H9 (cell line): Measurements from ENCODE around the gene BRK1. TPM values are rescaled to one million over a fixed set of nuclear protein-coding genes. Genes with fewer than 3 reads are reported as not detected.

Source experiments
- DNase-seq: peaks from one replicate; pipeline ENCODE4 v3.0.0-alpha.2; 2017
- H2AFZ ChIP-seq: one replicate; pipeline ENCODE4 v1.6.1; 2013; ENCODE audit warnings: mild to moderate bottlenecking, low read length, control low read depth, moderate library complexity
- H2AK5ac ChIP-seq: 2 replicates; pipeline ENCODE4 v1.6.1; 2013; ENCODE audit warnings: low read length, control low read depth, mixed read lengths; ENCODE audit not compliant: insufficient read length
- H2BK120ac ChIP-seq: one replicate; pipeline ENCODE4 v1.6.1; 2013; ENCODE audit warnings: low read depth, mild to moderate bottlenecking, low read length, control low read depth, inconsistent platforms; ENCODE audit not compliant: poor library complexity, severe bottlenecking
- H2BK12ac ChIP-seq: 2 replicates; pipeline ENCODE4 v1.6.1; 2013; ENCODE audit warnings: low read length, control low read depth, mixed read lengths, low read depth; ENCODE audit not compliant: insufficient read length
- H2BK15ac ChIP-seq: 2 replicates; pipeline ENCODE4 v1.6.1; 2013; ENCODE audit warnings: low read depth, low read length, control low read depth
- H2BK20ac ChIP-seq: one replicate; pipeline ENCODE4 v1.6.1; 2013; ENCODE audit warnings: low read depth, mild to moderate bottlenecking, low read length, control low read depth, inconsistent platforms; ENCODE audit not compliant: poor library complexity, severe bottlenecking
- H2BK5ac ChIP-seq: 2 replicates; pipeline ENCODE4 v1.6.1; 2013; ENCODE audit warnings: low read length, control low read depth, mixed read lengths; ENCODE audit not compliant: insufficient read length
- H3K14ac ChIP-seq: 2 replicates; pipeline ENCODE4 v1.6.1; 2013; ENCODE audit warnings: low read length, control low read depth; ENCODE audit not compliant: insufficient read depth
- H3K18ac ChIP-seq: 2 replicates; pipeline ENCODE4 v1.6.1; 2013; ENCODE audit warnings: low read depth, mild to moderate bottlenecking, mixed read lengths, low read length, control low read depth; ENCODE audit not compliant: insufficient read length
- H3K23ac ChIP-seq: 2 replicates; pipeline ENCODE4 v1.6.1; 2013; ENCODE audit warnings: low read length, control low read depth, mixed read lengths, low read depth; ENCODE audit not compliant: insufficient read length
- H3K23me2 ChIP-seq: 2 replicates; pipeline ENCODE4 v1.6.1; 2013; ENCODE audit warnings: low read depth, mild to moderate bottlenecking, mixed read lengths, low read length, control low read depth; ENCODE audit not compliant: insufficient read length, poor library complexity, severe bottlenecking
- H3K27ac ChIP-seq: 2 replicates; pipeline ENCODE4 v1.5.1; 2013; ENCODE audit warnings: low read length, control low read depth, mixed read lengths, low read depth; ENCODE audit not compliant: insufficient read length
- H3K27me3 ChIP-seq: 2 replicates; pipeline ENCODE4 v1.6.1; 2013; ENCODE audit warnings: low read length, control low read depth, inconsistent platforms; ENCODE audit not compliant: insufficient read depth
- H3K4ac ChIP-seq: 2 replicates; pipeline ENCODE4 v1.6.1; 2013; ENCODE audit warnings: low read depth, mild to moderate bottlenecking, control low read depth, inconsistent platforms, low read length, moderate library complexity
- H3K4me1 ChIP-seq: 2 replicates; pipeline ENCODE4 v1.6.1; 2013; ENCODE audit warnings: low read length, control low read depth, inconsistent platforms; ENCODE audit not compliant: insufficient read depth
- H3K4me2 ChIP-seq: 2 replicates; pipeline ENCODE4 v1.6.1; 2013; ENCODE audit warnings: low read length, control low read depth, mixed read lengths; ENCODE audit not compliant: insufficient read length, insufficient read depth
- H3K56ac ChIP-seq: 2 replicates; pipeline ENCODE4 v1.6.1; 2013; ENCODE audit warnings: low read depth, mild to moderate bottlenecking, mixed read lengths, low read length, control low read depth; ENCODE audit not compliant: insufficient read length
- H3K79me1 ChIP-seq: 2 replicates; pipeline ENCODE4 v1.6.1; 2013; ENCODE audit warnings: low read depth, mild to moderate bottlenecking, moderate library complexity, low read length, control low read depth, inconsistent platforms; ENCODE audit not compliant: insufficient read depth, poor library complexity, severe bottlenecking
- H3K79me2 ChIP-seq: 2 replicates; pipeline ENCODE4 v1.6.1; 2013; ENCODE audit warnings: low read length, control low read depth, inconsistent platforms; ENCODE audit not compliant: insufficient read depth
- H3K9ac ChIP-seq: 2 replicates; pipeline ENCODE4 v1.6.1; 2013; ENCODE audit warnings: low read length, control low read depth, mixed read lengths; ENCODE audit not compliant: insufficient read length; ENCODE audit errors: extremely low read depth
- H3K9me3 ChIP-seq: one replicate; pipeline ENCODE4 v1.6.1; 2013; ENCODE audit warnings: low read depth, low read length, inconsistent platforms; ENCODE audit not compliant: control insufficient read depth
- H3T11ph ChIP-seq: one replicate; pipeline ENCODE4 v1.6.1; 2013; ENCODE audit warnings: mild to moderate bottlenecking, low read length, control low read depth, inconsistent platforms
- H4K20me1 ChIP-seq: one replicate; pipeline ENCODE4 v1.6.1; 2013; ENCODE audit not compliant: control insufficient read depth, insufficient read length, insufficient read depth
- H4K5ac ChIP-seq: 2 replicates; pipeline ENCODE4 v1.6.1; 2013; ENCODE audit warnings: low read depth, mild to moderate bottlenecking, mixed read lengths, low read length, control low read depth; ENCODE audit not compliant: insufficient read length
- H4K8ac ChIP-seq: replicated peaks from 2 replicates; pipeline ENCODE4 v1.6.1; 2013; ENCODE audit warnings: low read length, control low read depth, mixed read lengths, low read depth; ENCODE audit not compliant: insufficient read length
- H4K91ac ChIP-seq: 2 replicates; pipeline ENCODE4 v1.6.1; 2013; ENCODE audit warnings: low read depth, mild to moderate bottlenecking, moderate library complexity, mixed read lengths, low read length, control low read depth; ENCODE audit not compliant: insufficient read length
- H3K27ac Mint-ChIP-seq, 3 experiments: 2 replicates in 2 of 3; 3 replicates in 1 of 3; pipeline ENCODE4 v1.8.0; 2020 to 2021; ENCODE audit warnings: mixed read lengths in 3 of 3, mild to moderate bottlenecking in 1 of 3, moderate library complexity in 1 of 3
- H3K27me3 Mint-ChIP-seq: 2 replicates; pipeline ENCODE4 v1.8.0; 2021; ENCODE audit warnings: low read depth, mild to moderate bottlenecking, moderate library complexity, mixed read lengths
- H3K36me3 Mint-ChIP-seq, 3 experiments: 2 replicates in 2 of 3; 3 replicates in 1 of 3; pipeline ENCODE4 v1.8.0; 2020 to 2021; ENCODE audit warnings: low read depth in 3 of 3, mixed read lengths in 3 of 3; ENCODE audit not compliant: insufficient read depth in 1 of 3
- H3K4me1 Mint-ChIP-seq, 2 experiments: 2 replicates each; pipeline ENCODE4 v1.8.0; 2020; ENCODE audit warnings: mixed read lengths in 2 of 2
- H3K4me3 Mint-ChIP-seq, 2 experiments: 2 replicates in 1 of 2; 3 replicates in 1 of 2; pipeline ENCODE4 v1.8.0; 2020 to 2021; ENCODE audit warnings: mild to moderate bottlenecking in 2 of 2, mixed read lengths in 2 of 2, moderate library complexity in 1 of 2
- H3K9me3 Mint-ChIP-seq, 2 experiments: 2 replicates in 1 of 2; 3 replicates in 1 of 2; pipeline ENCODE4 v1.8.0; 2020; ENCODE audit warnings: mild to moderate bottlenecking in 2 of 2, mixed read lengths in 2 of 2, moderate library complexity in 1 of 2
- CTCF ChIP-seq: fragments of 200-600 bp; sonication (generic); conservative IDR thresholded peaks from 3 replicates; pipeline ENCODE4 v1.8.0; 2021; ENCODE audit warnings: antibody characterized with exemption, mild to moderate bottlenecking
- WGBS: extraction: QIAGEN DNeasy Blood & Tissue Kit; methylation state at CpG from one replicate; pipeline ENCODE4 v1.1.7; 2013; ENCODE audit warnings: missing lambda C conversion rate, low lambda C conversion rate, mixed read lengths; ENCODE audit not compliant: insufficient read length; ENCODE audit errors: extremely low coverage; 5-methylcytosine and 5-hydroxymethylcytosine counted together
- total RNA-seq: library from RNA; stranded (reverse); gene quantifications from 2 replicates; pipeline ENCODE4 v1.2.1, GENCODE V29; 2021

The BRK1 gene
- total RNA-seq, 1 experiment from 2014 or later = 121 TPM

- Histone ChIP-seq H3K23ac (no peak overlapping the region), H3K27me3 (no peaks in the 10 kb centered on the region), H4K8ac (no peak overlapping the region), H2BK20ac (no peak overlapping the region), H3K23me2 (no peaks in the 10 kb centered on the region), H2BK12ac (no peak overlapping the region), H3K4ac (no peak overlapping the region), H4K5ac (no peak overlapping the region), H4K20me1 (no peaks in the 10 kb centered on the region), H3K4me1 (no peaks in the 10 kb centered on the region), H3K79me2 (no peaks in the 10 kb centered on the region), H3K27ac (no peak overlapping the region), H2AFZ (no peak overlapping the region), H3K9me3 (no peaks in the 10 kb centered on the region), H3K14ac (no peak overlapping the region), H3T11ph (no peak overlapping the region), H3K56ac (no peak overlapping the region), H4K91ac (no peak overlapping the region), H3K4me2 (no peak overlapping the region), H2BK15ac (no peak overlapping the region), H2BK120ac (no peak overlapping the region), H3K9ac (no peak overlapping the region), H2AK5ac (no peak overlapping the region), H3K79me1 (no peaks in the 10 kb centered on the region), H2BK5ac (no peak overlapping the region), H3K18ac (no peak overlapping the region)
- TF ChIP-seq CTCF = no peak
- no peak overlapping the region for H3K4me3 Mint-ChIP-seq
- no peaks in the 10 kb centered on the region for H3K27me3 Mint-ChIP-seq
- no CpG with 5 or more reads among the region's 4 CpGs for WGBS
- no peak for DNase-seq
- peaks cover 19 to 41% (median 29%) of the 10 kb centered on the region in 3 experiments; a peak in 6 of 7 replicates for H3K36me3 Mint-ChIP-seq
- H3K27ac Mint-ChIP-seq = 0 out of 7 replicates have a peak overlapping the region, but pooled peaks of 1 of the 3 experiments have one; percentile 28
- no peaks in the 10 kb centered on the region for H3K9me3 Mint-ChIP-seq
- no peaks in the 10 kb centered on the region for H3K4me1 Mint-ChIP-seq
These were observed 39.6 kb downstream of the BRK1 start for GRCh38 chr3:10155123-10155472.
